Left ventricle myocardium inferior (tissue), 1 donor: Measurements from ENCODE around the gene SLC25A5. TPM values are rescaled to one million over a fixed set of nuclear protein-coding genes. Genes with fewer than 3 reads are reported as not detected.
"Not testable (repeated sequence)": the region's sequence is repeated elsewhere in the genome, so short reads cannot be mapped to it uniquely, and the experiment has no call there.

Experiments used
- DNase-seq: peaks from one replicate; pipeline ENCODE4 v3.0.0-alpha.2; 2020
- H3K27ac ChIP-seq: fragments of 200-600 bp; replicated peaks from 2 replicates; pipeline ENCODE4 v1.8.0; 2021
- H3K27me3 ChIP-seq: fragments of 200-600 bp; 2 replicates; pipeline ENCODE4 v1.8.0; 2021; ENCODE audit warnings: low read depth
- H3K36me3 ChIP-seq: fragments of 200-600 bp; 2 replicates; pipeline ENCODE4 v1.8.0; 2021
- H3K4me1 ChIP-seq: fragments of 200-600 bp; 2 replicates; pipeline ENCODE4 v1.8.0; 2021
- H3K4me3 ChIP-seq: fragments of 200-600 bp; 2 replicates; pipeline ENCODE4 v1.8.0; 2021; ENCODE audit warnings: mild to moderate bottlenecking, moderate library complexity
- H3K9me3 ChIP-seq: fragments of 200-600 bp; replicated peaks from 2 replicates; pipeline ENCODE4 v1.8.0; 2021
- intact Hi-C: fragments of 100-400 bp; cut with micrococcal nuclease; formaldehyde crosslinking; loops from one replicate; pipeline ENCODE4 v1.11.0; 2022
- total RNA-seq: library from RNA; stranded (reverse); fragmentation: NEBNext Ultra II Directional; extraction: Animal tissue kit (Norgen Biotek cat#: 25700); gene quantifications from one replicate; pipeline ENCODE4 v1.2.1, GENCODE V29; 2021
- TF ChIP-seq, protein P1 (sequence below): fragments of 200-600 bp; IDR thresholded peaks from 2 replicates; pipeline ENCODE4 v1.8.0; 2021; ENCODE audit warnings: antibody characterized with exemption, mild to moderate bottlenecking, borderline replicate concordance
- donor health status: DM: no; HTN: yes; CAD: no; lungs with severe emphysema.

SLC25A5 gene
- total RNA-seq, 1 donor from 2014 or later = 191 TPM

DNA sequence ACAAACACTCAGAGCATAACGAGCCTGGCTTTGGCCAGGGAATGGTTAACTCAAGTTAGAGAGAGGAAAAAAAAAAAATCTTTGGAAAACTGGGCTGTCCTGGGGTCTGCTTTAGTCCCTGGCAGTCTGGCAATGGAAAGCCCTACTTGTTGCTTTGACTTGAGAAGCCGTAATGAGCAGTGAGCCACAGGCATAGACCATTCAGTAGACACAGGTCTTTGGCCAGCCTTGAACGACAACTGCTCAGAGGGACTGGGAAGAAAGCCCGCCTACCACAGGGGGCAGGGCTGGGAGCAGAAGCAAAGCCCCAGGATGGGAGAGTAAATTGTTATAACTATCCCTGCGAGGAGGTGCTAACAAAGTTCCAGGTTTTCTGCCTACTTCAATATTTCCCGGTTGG is 43.2 kb upstream of the SLC25A5 start:
- H3K9me3 ChIP-seq = no peaks in the 10 kb centered on the region
- H3K4me1 ChIP-seq = no peaks in the 10 kb centered on the region
- no peak overlapping the region for H3K27ac ChIP-seq
- DNase-seq = no peak
- H3K27me3 ChIP-seq = no peaks in the 10 kb centered on the region
- TF ChIP-seq, protein P1, sequence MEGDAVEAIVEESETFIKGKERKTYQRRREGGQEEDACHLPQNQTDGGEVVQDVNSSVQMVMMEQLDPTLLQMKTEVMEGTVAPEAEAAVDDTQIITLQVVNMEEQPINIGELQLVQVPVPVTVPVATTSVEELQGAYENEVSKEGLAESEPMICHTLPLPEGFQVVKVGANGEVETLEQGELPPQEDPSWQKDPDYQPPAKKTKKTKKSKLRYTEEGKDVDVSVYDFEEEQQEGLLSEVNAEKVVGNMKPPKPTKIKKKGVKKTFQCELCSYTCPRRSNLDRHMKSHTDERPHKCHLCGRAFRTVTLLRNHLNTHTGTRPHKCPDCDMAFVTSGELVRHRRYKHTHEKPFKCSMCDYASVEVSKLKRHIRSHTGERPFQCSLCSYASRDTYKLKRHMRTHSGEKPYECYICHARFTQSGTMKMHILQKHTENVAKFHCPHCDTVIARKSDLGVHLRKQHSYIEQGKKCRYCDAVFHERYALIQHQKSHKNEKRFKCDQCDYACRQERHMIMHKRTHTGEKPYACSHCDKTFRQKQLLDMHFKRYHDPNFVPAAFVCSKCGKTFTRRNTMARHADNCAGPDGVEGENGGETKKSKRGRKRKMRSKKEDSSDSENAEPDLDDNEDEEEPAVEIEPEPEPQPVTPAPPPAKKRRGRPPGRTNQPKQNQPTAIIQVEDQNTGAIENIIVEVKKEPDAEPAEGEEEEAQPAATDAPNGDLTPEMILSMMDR = no peak
- no peak overlapping the region for H3K4me3 ChIP-seq
- H3K36me3 ChIP-seq = no peaks in the 10 kb centered on the region
- intact Hi-C loops = no loop called here

DNA sequence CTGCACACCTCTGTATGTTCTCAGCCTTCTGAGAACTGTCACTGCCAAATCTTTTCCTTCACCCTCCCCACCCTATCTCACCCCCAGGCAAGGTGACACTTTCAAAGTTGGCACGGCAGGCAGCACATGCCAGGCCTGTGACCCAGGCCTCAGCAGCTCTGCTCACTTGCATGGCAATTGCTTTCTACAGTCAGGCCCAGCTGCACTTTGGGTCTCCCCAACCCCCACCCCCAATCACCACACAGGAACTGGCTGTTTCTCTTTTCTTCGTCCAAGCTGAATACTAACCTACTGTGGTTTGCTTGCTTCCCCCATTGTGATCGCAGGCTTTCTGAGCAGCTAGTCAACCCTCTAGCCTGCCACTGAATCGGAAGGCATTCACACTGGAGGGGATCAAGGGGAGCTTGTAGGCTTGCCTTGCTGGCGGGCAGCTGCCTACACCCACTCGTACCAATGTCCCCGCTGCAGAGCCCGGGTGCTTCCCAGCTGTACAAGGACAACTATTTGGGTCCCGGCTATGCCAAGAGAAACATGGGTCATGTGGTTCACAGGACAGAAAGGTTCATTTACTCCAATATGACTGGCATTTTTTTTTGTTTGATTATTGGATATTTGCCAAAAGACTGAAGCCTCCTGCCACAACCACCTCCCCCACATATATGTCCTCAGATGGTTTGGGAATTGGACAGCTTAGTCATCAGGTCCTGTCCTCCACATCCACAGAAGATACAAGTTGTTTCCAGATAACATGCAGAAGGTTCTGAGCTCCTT is 41.0 kb upstream of the SLC25A5 start:
- no peaks in the 10 kb centered on the region for H3K9me3 ChIP-seq
- no peaks in the 10 kb centered on the region for H3K36me3 ChIP-seq
- TF ChIP-seq, protein P1 = no peak
- peak; percentile 41 for DNase-seq
- H3K27me3 ChIP-seq = no peaks in the 10 kb centered on the region
- no peak overlapping the region for H3K4me3 ChIP-seq
- peak overlapping the region; percentile 70 for H3K27ac ChIP-seq
- intact Hi-C loops = no loop called here
- no peaks in the 10 kb centered on the region for H3K4me1 ChIP-seq

DNA sequence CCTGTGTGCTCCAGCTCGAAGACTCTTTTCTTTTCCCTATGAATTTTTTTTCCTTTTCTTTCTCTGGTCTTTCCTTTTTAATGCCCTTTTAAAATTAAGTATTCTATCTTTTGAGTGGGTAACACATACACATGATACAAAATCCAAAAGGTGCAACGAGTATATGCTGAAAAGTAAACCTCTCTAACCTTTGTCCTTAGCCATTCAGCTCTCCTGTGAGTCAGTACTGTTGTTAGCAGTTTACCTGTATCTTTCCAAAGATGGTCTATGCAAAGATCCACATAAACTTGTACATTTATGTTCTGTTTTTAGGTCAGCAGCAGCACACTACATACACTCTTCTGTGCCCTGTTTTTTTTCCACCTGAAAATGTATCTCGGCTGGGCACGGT is 40.5 kb upstream of the SLC25A5 start:
- intact Hi-C loops = no loop called here
- Histone ChIP-seq H3K4me1 (no peaks in the 10 kb centered on the region), H3K36me3 (no peaks in the 10 kb centered on the region), H3K27me3 (no peaks in the 10 kb centered on the region), H3K27ac (peak overlapping the region; percentile 70), H3K4me3 (no peak overlapping the region), H3K9me3 (no peaks in the 10 kb centered on the region)
- TF ChIP-seq, protein P1 = no peak
- no peak for DNase-seq

DNA sequence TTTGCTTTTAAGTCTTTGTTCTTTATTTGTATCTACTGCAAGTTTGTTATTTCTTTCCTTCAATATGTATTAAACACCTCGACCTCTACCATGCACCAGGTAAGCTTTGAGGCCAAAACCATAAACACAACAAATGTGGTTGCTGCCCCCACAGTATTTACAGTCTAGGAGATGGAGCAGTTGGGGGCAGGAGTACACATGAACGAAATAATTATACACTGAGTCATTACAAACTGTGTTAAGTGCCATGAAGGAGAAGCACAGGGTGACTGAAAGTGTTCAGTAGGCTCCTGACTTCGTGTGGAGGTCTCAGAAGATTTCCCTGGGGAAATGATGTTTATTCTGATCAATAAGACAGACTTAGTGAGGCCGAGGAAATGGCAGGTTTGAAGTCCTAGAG is 38.8 kb upstream of the SLC25A5 start:
- Histone ChIP-seq H3K4me1 (no peaks in the 10 kb centered on the region), H3K36me3 (no peaks in the 10 kb centered on the region), H3K27me3 (no peaks in the 10 kb centered on the region), H3K27ac (no peak overlapping the region), H3K9me3 (no peaks in the 10 kb centered on the region), H3K4me3 (no peak overlapping the region)
- TF ChIP-seq, protein P1 = no peak
- DNase-seq = no peak
- intact Hi-C loops = no loop called here

DNA sequence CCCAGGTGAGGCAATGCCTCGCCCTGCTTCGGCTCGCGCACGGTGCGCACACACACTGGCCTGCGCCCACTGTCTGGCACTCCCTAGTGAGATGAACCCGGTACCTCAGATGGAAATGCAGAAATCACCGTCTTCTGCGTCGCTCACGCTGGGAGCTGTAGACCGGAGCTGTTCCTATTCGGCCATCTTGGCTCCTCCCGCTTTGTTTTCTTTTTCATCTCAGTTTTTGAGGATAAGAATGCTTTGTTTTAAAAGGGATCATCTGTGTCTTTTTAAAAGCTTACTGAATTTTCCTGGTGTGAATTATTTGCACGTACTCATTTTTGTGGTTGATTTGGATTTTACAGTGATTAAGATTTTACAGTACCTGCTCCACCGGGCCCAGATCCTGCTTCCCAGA is 26.9 kb upstream of the SLC25A5 start:
- H3K27me3 ChIP-seq, DNase-seq, H3K27ac ChIP-seq, H3K9me3 ChIP-seq, intact Hi-C loops, H3K4me1 ChIP-seq, H3K36me3 ChIP-seq, H3K4me3 ChIP-seq: not testable (repeated sequence)

DNA sequence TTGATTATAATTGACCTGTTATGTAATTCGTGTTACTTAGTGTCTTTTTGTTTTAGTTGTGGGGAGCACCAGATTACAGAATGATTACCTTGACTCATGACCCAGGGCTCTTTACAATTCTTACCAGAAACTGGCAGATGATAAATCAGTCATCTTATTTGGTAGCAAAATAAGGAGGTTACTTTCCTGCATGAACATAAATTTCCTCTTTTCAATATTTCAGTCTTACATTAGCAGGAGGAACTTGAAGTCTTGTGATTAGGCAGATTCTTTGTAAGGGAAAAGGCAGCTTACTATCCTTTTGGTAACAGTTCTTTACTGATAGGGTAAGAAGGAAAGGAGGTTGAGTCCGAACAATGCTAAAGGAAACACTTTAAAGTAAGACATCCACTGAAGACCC is 26.0 kb upstream of the SLC25A5 start:
- Histone ChIP-seq H3K27ac (no peak overlapping the region), H3K4me1 (no peaks in the 10 kb centered on the region), H3K9me3 (no peaks in the 10 kb centered on the region), H3K36me3 (no peaks in the 10 kb centered on the region), H3K27me3 (no peaks in the 10 kb centered on the region), H3K4me3 (no peak overlapping the region)
- intact Hi-C loops = no loop called here
- DNase-seq = no peak
- TF ChIP-seq, protein P1 = no peak
